Measurements from ENCODE around the gene TACC3. TPM values are rescaled to one million over a fixed set of nuclear protein-coding genes. Genes with fewer than 3 reads are reported as not detected.

TACC3 gene
- total RNA-seq, 1 experiment from 2014 or later, result 32.0 TPM

- intact Hi-C loops (cut with micrococcal nuclease), result no loop called here
- Histone ChIP-seq H3K79me2 (ENCODE audit: low read length) (peaks cover 82% of the 10 kb centered on the region), H3K36me3 (ENCODE audit: low read depth, low read length) (no peaks in the 10 kb centered on the region), H3K4me3 (ENCODE audit: low read length) (no peak overlapping the region), H3K27me3 (ENCODE audit: low read length) (no peaks in the 10 kb centered on the region), H4K20me1 (ENCODE audit: low read length) (peaks cover 4% of the 10 kb centered on the region; the same call in 1 of the 2 replicates), H3F3A (ENCODE audit: low read length, unreplicated experiment) (no peaks in the 10 kb centered on the region), H3K4me2 (ENCODE audit: low read length) (no peak overlapping the region), H3K27ac (ENCODE audit: low read length) (no peak overlapping the region), H3K9me2 (replicated peaks; ENCODE audit: low read length) (no peaks in the 10 kb centered on the region), H3K4me1 (ENCODE audit: insufficient read depth, low read length) (peaks cover 22% of the 10 kb centered on the region), H2AFZ (ENCODE audit: low read length) (no peak overlapping the region), H3K9ac (ENCODE audit: low read length) (no peak overlapping the region), H3K9me3 (ENCODE audit: low read length) (no peaks in the 10 kb centered on the region)
- BruUV-seq (replicated peaks), result no TSS peak
- POLR2A ChIA-PET (ENCODE audit: unreplicated experiment), result no interaction called here
- CTCF ChIA-PET, result no interaction called here
- ATAC-seq (no peak), DNase-seq (no peak)
- TF ChIP-seq CTCF (conservative IDR thresholded peaks at IDR 0.05; ENCODE audit: low read depth, low read length), result no peak
- no peak for TF ChIP-seq EZH2phosphoT487 (IDR thresholded peaks at IDR 0.05; ENCODE audit: borderline replicate concordance, low read length)
- no peak for TF ChIP-seq EZH2 (IDR thresholded peaks at IDR 0.05; ENCODE audit: low read length, unreplicated experiment)
Measured at GRCh38 chr4:1716065-1716945, 5.0 kb upstream of the TACC3 start.

GRCh38 chr4:1717129-1718094 is 3.9 kb upstream of the TACC3 start:
- no peak for TF ChIP-seq EZH2 (IDR thresholded peaks at IDR 0.05; ENCODE audit: low read length, unreplicated experiment)
- TF ChIP-seq CTCF (conservative IDR thresholded peaks at IDR 0.05; ENCODE audit: low read depth, low read length), result no peak
- no peak for TF ChIP-seq EZH2phosphoT487 (IDR thresholded peaks at IDR 0.05; ENCODE audit: borderline replicate concordance, low read length)
- no peak overlapping the region for H3K9ac ChIP-seq (ENCODE audit: low read length)
- intact Hi-C loops (cut with micrococcal nuclease), result no loop called here
- DNase-seq, result no peak
- H3K27ac ChIP-seq (ENCODE audit: low read length), result no peak overlapping the region
- peaks cover 84% of the 10 kb centered on the region for H3K79me2 ChIP-seq (ENCODE audit: low read length)
- H3K4me1 ChIP-seq (ENCODE audit: insufficient read depth, low read length), result peaks cover 22% of the 10 kb centered on the region
- H3K27me3 ChIP-seq (ENCODE audit: low read length), result no peaks in the 10 kb centered on the region
- H2AFZ ChIP-seq (ENCODE audit: low read length), result no peak overlapping the region
- BruUV-seq (replicated peaks), result no TSS peak
- no peaks in the 10 kb centered on the region for H3K36me3 ChIP-seq (ENCODE audit: low read depth, low read length)
- H4K20me1 ChIP-seq (ENCODE audit: low read length), result peaks cover 4% of the 10 kb centered on the region; the same call in 1 of the 2 replicates
- POLR2A ChIA-PET (ENCODE audit: unreplicated experiment), result no interaction called here
- no peaks in the 10 kb centered on the region for H3F3A ChIP-seq (ENCODE audit: low read length, unreplicated experiment)
- H3K9me3 ChIP-seq (ENCODE audit: low read length), result no peaks in the 10 kb centered on the region
- CTCF ChIA-PET, result no interaction called here
- no peak for ATAC-seq
- no peaks in the 10 kb centered on the region for H3K9me2 ChIP-seq (replicated peaks; ENCODE audit: low read length)
- no peak overlapping the region for H3K4me2 ChIP-seq (ENCODE audit: low read length)
- no peak overlapping the region for H3K4me3 ChIP-seq (ENCODE audit: low read length)

Measured in PC-3 (cell line).